AG09319 (cell line): ENCODE data around the gene MADCAM1.

Source experiments
- DNase-seq: peaks from one replicate; pipeline ENCODE4 v3.0.0-alpha.2; 2010; ENCODE audit warnings: low read depth; ENCODE audit errors: extremely low read depth
- CTCF ChIP-seq: IDR thresholded peaks from 2 replicates; pipeline ENCODE4 v1.5.1; 2011; ENCODE audit warnings: low read depth, mild to moderate bottlenecking, inconsistent platforms, low read length, moderate library complexity

The MADCAM1 gene

GRCh38 chr19:534088-534487, 37.8 kb downstream of the MADCAM1 start:
- DNase-seq: no peak
- TF ChIP-seq CTCF: no peak

- no peak; the same call in 1 of the 2 replicates for TF ChIP-seq CTCF
Observed at GRCh38 chr19:535017-535835, 38.9 kb downstream of the MADCAM1 start.

GRCh38 chr19:536031-536880, 40.0 kb downstream of the MADCAM1 start:
- no peak for DNase-seq
- TF ChIP-seq CTCF: no peak

More at GRCh38 chr19:535017-535835, 38.9 kb downstream of the MADCAM1 start:
- no peak for DNase-seq

- DNase-seq: no peak
- no peak for TF ChIP-seq CTCF
Observed at GRCh38 chr19:536881-537404, 40.7 kb downstream of the MADCAM1 start.

GRCh38 chr19:538641-539428, 42.5 kb downstream of the MADCAM1 start:
- TF ChIP-seq CTCF: no peak
- no peak for DNase-seq

GRCh38 chr19:539429-540030, 43.2 kb downstream of the MADCAM1 start:
- DNase-seq: no peak
- no peak for TF ChIP-seq CTCF
